ENCODE measurements around the gene SCTR.
"Not testable (repeated sequence)": the region's sequence is repeated elsewhere in the genome, so short reads cannot be mapped to it uniquely, and the experiment has no call there.

The SCTR gene

DNA sequence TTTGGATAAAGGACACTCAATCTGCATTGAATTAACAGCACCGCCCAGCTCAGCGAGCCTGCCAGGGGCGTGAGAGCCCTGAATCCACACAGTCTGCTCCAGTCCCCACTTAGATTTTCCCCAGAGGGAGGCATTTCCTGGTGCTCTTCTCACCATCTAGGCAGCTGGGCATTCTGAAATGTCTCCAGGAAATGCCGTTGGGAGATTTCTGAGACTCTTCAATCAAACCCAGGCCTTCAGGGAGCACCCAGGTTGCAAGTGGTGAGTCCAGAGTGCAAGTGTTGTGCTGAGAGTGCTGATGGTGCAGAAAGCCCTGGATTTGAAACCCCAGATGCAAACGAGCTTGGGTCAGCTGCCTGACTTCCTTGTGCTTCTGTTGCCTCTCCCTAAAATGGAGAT is 116.1 kb downstream of the SCTR start:
- DNase-seq (ENCODE audit: low spot score): no peak

DNA sequence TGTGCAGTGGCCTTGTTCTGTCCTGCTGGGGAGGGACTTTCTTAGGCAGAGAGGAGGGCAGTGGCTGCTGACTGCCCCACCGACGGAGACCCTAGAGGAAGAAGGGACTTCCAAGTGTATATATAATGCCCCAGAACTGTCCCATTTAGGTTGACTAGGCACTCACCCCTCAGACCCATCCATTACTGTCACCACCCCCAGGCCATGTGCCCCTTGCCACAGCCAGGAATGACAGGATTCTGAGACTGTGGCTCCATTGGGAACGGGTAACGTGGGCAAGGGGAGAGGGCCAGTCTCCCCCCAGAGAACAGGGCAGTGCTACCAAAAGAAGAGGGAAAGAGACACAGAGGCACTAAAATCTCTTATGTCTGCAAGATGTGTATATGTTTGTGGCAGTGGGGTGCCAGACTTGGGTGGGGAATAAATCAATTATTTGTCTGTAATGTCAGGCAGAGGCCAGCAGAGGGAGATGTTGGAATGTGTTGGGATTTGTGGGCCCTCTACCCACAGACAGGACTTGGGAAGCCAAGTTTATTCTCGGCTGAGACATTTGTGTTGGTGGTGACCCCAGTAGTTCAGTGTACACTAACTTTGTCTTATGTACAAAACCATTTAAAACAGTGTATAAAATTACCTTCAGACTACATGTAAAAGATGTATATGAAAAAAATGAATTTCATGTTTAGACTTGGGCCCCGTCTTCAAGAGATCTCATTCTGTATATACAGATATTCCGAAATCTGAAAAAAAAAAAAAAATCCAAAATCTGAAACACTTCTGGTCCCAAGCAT is 116.7 kb downstream of the SCTR start:
- peak; percentile 81 for DNase-seq (ENCODE audit: low spot score)

DNA sequence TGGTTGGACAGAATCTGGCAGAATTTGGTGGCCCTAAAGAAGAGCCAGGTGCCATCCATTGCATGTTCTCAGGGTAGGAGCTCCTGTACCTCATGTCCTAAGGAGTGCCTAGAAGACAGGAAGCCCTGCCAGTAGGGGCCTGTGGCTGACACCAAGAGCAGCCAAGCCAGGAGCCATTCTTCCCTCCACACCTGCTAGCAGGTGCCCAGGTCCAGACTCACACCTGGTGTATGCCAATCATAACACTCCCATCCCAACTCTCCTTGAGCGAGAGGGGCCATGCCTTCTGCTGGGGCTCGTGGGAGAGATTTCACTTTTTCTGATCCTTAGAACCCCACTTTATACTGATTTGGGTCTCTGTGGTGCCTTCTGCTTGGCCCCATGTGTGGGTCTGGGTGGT is 119.1 kb downstream of the SCTR start:
- no peak for DNase-seq (ENCODE audit: low spot score)

DNA sequence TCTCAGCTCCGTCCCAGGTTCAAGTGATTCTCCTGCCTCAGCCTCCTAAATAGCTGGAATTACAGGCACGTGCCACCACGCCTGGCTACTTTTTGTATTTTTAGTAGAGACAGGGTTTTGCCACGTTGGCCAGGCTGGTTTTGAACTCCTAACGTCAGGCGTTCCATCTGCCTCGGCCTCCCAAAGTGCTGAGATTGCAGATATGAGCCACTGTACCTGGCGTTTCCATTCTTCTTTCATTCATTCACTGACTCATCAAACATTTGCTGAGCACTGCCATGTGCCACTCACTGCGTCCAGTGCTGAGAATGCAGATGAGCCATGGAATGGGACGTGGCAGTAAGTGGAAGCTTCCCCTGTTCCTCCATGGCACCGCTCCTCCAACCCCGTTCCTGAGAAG is 120.7 kb downstream of the SCTR start:
- not testable (repeated sequence) for DNase-seq (ENCODE audit: low spot score)

DNA sequence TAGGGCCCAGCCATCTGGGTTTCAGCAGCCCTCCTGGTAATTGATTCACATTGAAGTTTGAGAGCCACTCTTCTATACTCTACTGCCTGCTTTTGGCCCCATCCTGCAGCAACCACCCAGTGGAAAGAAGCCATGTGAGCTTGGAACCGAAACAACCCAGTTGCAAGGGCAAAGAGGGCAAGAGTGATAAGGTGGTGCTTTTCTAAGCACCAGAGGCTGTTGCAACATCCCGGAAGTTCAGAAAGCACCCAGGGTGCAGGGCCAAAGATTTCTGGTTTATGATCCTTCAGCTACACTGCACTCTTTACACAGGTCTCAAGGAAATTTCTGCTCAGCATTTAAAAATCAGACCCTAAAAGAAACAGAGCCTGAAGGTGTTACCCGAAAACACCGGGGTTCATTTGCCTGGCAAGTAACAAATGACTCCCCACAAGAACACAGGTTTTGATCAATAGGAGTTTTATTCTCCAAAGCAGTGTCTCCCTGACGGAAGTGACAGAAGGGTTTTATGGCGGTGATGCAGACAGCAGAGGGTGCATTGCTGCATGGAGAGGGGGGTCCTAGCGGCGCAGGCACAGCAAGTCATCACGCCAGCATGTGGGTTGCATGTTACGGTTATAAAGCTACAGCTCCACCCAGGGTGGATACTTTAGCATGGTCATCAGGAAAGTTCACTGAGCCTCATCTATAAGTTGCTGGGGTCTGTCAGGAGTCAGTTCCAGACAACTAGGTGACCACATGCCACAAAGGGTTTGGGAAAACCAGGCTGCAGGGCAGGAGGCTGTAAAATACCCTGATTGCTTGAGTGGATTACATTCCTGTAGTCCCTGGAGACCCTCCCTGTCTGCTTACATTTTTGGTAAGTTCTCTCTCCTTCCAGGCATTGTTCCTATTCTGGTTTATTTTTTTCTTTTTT is 121.4 kb downstream of the SCTR start:
- no peak for DNase-seq (ENCODE audit: low spot score)

DNA sequence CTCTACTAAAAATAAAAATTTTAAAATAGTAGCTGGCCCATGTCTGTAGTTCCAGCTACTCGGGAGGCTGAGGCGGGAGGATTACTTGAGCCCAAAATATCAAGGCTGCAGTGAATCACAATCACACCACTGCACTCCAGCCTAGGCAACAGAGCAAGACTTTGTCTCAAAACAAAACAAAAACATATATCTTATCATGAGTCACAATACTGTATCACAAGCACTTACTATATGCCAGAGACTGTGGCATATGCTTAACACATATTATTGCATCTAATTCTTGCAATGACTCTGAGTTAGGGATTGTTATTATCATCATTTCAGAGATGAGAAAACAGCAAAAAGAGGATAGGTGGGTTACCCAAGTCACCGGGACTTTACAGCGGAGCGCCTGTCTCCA is 122.2 kb downstream of the SCTR start:
- DNase-seq (ENCODE audit: low spot score): no peak

DNA sequence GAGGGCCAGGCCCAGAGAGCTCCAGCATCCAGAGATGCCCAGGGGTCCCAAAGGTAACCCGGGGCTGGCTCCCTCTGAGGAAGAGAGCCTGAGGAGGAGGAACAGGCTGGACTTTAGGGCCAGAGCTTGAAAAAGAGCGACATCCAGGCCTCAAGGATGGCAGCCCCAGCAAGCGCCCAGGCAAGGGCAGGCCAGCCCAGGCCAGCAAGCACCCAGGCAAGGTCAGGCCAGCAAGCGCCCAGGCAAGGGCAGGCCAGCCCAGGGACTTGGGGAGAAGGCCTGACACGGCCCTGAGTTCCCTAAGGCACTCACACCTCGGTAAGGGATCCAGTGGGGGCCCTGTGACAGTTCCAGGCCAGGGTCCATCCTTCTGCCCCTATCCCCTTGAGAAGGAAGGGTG is 127.1 kb downstream of the SCTR start:
- DNase-seq (ENCODE audit: low spot score): no peak

DNA sequence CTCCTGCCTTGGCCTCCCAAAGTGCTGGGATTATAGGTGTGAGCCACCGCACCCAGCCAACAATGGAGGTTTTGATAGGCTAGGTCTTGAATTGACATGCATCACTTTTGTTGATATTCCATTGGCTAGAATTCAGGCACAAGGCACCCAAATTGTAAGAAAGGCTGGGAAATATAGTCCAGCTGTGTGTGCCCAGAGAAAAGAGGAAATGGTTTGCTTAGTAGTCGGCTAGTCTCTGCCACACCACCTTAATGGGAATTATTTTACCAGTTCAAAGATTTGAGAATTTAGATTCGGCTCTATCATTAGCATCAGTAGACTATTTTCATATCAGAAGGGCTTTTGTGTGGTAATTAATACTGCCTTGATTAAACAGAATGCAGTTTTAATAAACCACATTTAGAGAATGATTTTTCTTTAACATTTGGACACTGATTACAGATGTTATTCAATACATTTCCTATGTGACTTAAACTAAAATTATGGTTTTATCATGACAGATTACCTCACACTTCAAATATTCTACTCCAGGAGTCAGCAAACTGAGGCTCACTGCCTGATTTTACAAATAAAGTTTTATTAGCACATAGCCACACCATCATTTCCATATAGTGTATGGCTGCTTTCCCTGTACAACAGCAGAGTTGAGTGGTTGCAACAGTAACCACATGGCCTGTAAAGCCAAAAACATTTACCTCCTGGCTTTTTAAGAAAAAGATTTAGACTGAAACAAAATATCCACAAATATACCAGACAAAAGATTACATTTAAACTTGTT is 130.1 kb downstream of the SCTR start:
- no peak for DNase-seq (ENCODE audit: low spot score)

Data from D341Med (cell line).